Gastroesophageal sphincter (tissue), 3 donors: Measurements from ENCODE around the gene TMPRSS11D.

Source experiments
- CTCF ChIP-seq, 4 experiments: fragments of 200-600 bp in 2 of 4; fragments of 450-650 bp in 2 of 4; sonication (generic) in 1 of 4; IDR thresholded peaks; one replicate each; pipeline ENCODE4 v1.5.1; 2017 to 2019; ENCODE audit warnings: antibody characterized with exemption in 4 of 4, mild to moderate bottlenecking in 2 of 4, moderate library complexity in 2 of 4
- EP300 ChIP-seq: sonication (generic); formaldehyde crosslinking; IDR thresholded peaks from one replicate; pipeline ENCODE4 v1.6.1; 2017; ENCODE audit warnings: antibody characterized with exemption, mild to moderate bottlenecking
- POLR2A ChIP-seq, 2 donors: fragments of 450-650 bp; IDR thresholded peaks; one replicate each; pipeline ENCODE4 v1.6.1; 2017; ENCODE audit warnings: antibody characterized with exemption in 2 of 2, mild to moderate bottlenecking in 2 of 2, moderate library complexity in 1 of 2

GRCh38 chr4:67918428-67918827 lies 34.6 kb upstream of the TMPRSS11D start:
- TF ChIP-seq POLR2A (IDR thresholded peaks at IDR 0.05) (no peak), CTCF (IDR thresholded peaks at IDR 0.05) (no peak), EP300 (no peak)
